NK-92 (cell line): Measurements from ENCODE around the gene CMKLR1.

Source experiments
- DNase-seq: peaks from one replicate; lab custom pipeline; 2025; ENCODE audit not compliant: unreplicated experiment; lab: John Stamatoyannopoulos, UW

Gene CMKLR1

DNA sequence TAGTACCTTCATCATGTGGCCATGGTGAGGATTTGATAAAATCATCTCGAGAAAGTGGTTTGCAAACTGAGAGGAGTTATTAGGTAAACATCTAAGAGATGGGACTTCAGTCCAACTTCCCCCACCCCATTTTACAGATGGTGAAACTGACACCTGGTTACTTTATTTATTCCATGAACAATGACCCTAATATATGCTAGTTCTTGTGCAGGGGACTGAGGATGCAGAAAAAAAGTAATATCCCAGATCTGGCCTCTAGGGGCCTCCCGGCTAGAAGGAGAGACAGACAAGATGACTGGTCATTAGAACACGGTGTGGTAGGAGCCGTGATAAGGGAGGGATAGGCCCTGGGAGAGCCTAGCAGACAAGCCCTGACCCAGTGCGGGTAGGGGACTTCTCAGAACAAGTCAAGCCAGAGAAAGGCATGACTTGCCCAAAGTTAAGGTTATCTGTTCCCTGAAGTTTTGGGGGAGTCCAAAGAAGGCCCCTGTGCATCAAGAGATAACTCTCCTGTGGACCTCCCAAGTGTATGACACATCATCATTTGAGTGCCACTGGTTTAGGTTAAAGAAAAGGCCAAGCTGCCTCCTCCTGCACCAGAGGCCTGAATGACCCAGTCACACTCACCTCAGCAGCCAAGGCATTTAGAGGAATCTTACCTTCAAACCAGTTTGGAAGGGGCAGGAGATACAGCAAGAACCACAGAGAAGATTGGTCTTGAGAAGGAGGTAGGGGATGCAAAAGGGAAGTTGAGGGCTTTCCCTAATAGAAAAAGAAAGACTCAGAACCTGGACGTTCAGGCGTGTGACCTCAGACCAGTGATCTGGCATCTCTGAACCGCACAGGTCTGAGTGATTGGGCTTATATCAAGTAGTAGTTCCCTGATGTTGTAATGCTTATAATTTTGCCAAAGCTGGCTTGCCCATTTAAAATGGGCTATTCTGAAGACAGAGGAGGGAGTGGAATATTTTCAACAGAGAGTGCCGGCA lies 1.6 kb downstream of the CMKLR1 start:
- no peak for DNase-seq

DNA sequence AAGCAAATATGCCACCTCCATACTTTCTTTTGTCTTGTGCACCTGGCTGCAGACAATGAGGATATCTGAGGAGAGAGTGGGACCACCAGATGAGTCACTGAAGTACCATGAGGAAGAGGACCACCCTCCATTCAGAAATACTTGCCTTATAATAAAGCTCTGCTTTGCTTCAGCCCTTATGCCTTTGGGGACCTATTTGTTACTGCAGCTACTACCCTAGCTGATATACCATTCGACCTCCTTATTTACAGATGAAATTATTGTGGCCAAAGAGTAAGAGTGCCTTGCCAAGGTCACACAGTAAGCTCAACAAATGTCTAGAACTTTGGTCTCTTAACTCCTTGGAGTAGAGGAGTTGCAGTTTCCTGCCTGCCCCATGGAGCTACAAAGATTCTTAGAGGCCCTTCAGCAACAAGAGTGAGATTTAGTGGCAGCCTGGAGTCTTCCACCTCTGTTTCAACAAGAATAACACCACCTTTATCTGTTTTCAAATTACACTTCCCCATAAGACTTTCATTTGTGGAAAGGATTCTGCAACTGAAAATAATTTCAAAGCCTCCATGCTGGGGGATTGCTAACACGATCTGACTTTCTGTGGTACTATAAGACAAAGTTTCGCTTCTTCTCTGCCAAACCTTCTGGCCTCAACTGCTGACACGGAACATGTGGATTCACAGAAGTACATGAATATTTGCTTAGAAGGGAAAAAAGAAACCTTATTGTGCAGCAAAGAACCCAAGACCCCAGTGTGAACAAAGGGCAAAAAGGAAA lies 3.6 kb downstream of the CMKLR1 start:
- DNase-seq = no peak

DNA sequence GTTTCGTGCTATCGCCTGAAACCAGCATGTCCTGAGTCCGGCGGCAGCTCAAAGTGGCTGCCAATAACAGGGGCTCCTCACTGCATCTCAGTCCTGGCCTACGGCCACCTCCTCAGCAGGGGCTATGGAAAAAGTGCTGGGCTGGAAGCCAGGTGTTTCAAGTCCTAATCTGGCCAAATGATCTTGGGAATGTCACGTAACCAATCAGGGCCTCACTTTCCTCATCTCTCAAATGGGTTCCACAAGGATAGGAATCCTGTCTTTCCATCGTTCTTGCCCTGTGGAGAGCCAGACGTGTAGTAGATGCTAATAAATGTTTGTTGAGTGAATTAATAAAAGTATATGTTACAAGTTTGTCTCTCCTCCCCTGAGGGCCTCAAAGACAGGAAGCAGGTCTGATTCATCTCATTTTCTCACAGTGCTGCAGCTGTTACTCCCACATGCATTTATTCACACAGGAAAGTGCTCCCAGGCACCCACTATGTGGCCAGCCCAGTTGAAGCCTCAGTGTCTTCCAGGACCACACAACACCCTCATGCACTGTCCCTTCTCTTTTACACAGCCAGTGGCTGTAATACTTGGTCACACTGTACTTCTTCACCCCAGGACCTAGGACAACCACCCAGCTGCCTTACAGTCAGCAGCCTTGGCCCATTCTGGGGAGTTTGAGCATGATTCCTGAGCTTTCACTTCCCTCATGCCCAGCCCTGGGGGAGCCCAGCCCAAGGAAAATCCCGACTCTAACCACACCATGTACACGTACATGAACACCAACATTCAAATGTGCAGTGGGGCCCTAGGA lies 5.0 kb downstream of the CMKLR1 start:
- DNase-seq = no peak

DNA sequence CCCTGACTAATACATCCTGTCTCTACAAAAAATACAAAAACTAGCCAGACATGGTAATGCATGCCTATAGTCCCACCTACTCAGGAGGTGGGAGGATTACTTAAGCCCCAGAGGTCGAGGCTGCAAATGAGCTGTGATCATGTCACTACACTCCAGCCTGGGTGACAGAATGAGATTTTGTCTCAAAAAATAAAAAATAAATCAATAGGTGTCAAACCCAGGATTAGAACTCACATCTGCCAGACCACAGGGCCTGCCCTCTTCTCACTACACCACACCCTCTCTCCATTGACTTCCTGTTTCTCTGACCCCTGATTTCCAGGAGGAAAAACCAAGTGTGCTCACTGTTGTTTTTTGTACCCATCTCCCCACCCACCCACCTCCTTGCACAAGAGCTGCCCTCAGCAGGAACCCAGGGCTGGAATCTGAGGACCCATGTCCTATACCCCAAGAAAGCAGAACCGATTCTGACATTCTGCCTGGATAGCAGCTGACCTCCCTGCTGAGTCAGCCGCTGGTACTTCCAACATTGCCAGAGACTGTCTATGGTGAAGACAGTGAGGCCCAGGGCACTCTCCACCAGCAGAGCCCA lies 6.2 kb downstream of the CMKLR1 start:
- no peak for DNase-seq

DNA sequence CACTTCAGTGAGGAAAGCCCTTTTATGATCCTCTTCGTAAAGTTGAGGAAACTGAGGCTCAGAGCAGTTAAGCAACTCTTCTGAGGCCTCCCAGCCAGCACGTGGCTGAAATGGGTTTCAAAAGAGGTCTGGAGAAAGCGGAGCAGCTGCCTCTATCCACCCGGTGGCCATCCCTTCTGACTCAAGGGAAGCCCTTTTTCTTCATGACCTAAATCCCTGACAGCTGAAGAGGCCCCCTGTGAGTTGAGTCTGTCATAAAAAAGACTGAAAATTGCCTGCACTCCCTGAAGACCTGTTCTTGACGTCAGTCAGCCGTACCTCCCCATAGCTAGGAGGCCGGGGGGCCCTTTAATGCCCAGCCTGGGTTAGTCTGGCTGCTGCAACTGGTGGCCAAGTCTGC lies 10.7 kb downstream of the CMKLR1 start:
- DNase-seq = no peak

DNA sequence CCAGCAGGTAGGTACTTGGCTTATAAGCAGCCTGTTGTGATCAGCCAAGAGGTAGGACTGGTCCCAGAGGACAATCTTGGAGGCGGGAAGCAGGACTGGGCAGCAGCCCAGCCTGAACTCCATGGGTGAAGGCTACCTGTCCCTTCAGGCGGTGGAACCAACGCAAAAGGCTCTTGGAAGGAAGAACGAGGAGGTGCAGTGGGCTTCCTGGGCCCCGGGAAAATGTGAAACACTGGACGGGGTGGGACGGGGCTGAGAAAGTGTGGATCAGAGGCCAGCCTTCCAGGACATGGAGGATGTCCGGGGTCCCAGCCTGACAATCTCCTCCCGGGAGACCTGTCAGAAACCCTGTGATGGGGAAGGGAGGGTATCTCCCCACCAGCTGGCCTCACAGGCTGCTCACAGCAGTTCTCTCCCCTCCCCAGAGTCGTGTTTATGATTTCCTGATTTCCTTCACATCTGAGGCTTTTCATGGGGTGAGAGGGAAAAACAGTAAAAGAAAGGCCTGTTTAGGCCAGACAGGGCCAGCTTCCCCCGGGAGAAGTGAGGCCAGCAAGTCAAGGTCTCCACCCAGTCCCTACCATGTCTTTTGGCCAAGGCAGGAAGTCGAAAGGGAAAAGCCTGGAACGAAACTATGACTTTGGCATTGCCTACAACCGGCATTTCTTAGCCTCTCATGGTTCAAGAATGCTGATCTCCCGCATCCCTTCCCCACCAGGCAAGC lies 11.3 kb downstream of the CMKLR1 start:
- DNase-seq = no peak

DNA sequence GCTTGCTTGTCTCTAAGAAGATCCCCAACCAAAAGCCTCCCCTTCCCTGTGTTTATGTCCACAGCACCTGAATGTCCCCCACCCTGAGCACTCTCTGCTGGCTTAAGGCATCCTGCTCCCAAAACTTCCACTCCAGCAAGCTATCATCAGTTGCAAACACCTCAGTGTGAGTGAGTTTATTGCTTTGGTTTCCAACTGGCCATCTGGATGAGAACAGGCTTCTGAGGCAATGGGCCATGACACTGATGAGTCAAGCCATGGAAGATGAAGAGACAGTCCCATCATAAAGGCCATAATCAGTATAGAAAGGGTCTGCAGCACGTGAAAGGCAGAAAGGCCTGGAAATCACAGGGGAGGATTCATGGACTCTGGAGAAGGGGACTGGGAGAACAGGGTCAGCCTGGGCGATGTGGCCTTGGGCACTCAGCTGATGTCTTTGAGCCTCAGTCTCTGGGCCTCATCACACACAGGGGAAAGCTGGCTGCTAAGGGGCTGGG lies 12.8 kb downstream of the CMKLR1 start:
- DNase-seq = no peak

DNA sequence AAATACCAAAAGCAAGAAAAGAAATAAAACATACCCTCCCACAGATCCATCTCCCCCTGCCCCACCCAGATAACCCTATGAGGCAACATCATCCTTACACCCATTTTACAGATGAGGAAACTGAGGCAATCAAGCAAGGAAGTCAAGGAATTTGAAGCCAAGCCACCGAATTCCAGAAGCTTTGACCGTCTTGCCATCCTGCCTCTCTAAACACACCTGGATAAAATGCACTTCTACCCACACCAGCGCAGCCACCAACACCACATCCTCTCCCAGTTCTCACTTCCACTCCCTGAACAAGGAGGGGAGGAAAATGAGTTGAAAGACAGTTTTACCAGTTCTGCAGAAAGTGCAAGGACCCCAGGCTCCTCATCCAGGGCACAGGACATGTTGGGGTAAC lies 13.6 kb downstream of the CMKLR1 start:
- DNase-seq = no peak

DNA sequence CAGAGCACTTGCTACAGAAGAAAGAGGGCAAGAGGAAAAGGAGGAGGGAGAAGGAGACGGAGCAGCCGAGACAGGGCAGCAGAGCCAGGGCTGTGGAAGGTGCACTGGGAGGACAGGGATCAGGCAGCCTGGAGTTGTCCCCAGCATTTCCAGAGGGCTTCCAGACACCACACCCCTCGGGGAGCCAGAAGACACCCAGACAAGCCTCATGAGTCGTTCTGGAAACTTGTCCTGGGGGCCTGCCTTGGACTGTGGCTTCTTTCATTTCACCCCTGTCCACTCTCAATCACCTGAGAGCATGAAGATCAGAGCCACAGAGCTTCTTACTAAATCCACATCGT lies 14.1 kb downstream of the CMKLR1 start:
- no peak for DNase-seq

DNA sequence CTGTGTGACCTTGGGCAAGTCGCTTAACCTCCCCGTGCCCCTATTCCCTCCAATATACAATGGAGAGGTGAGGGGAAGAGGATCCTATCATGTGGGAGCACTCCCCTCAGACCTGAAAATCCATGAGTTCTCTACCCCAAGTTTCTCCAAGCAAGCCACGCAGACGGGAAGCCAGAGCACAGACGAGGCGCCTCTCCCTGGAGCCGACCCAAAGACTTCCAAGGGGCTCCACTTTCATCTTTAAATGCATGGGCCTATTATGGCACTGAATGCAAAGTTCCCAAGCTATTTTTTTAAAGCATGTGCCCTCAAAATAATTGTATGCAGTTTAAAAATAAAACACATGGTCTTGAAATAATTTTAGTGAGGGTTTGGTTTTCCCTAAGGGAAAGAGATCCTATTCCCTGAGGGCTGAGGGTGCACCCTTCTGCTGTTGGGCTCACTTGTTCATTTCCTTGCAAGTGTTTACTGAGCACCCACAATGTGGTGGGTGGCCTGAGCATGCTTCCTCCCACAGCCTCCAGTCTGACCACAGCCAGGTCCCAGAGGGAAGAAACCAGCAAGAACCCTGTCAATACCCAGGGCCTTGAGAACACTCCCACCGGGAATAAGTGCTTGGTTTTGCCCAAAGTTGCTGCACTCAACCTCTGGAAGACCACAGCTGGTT lies 14.6 kb downstream of the CMKLR1 start:
- DNase-seq = no peak

DNA sequence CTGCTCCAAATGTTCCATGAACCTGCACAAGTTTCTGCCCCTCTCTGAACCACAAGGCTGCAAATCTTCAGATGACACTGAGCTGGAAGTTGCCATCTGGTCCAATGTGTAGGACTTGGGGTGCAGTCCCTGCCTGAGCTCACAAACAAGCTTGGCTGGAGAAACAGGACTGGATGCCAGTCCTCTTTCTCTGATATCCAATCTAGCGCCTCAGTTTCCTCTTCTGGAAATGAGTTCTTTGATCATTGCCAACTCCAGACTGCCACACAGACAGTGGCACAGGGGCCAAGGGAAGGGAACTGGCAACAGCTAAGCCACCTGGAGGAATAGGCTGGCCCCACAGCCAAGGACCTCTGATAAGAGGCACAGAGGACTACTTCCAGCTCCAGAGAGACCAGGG lies 15.5 kb downstream of the CMKLR1 start:
- no peak for DNase-seq

DNA sequence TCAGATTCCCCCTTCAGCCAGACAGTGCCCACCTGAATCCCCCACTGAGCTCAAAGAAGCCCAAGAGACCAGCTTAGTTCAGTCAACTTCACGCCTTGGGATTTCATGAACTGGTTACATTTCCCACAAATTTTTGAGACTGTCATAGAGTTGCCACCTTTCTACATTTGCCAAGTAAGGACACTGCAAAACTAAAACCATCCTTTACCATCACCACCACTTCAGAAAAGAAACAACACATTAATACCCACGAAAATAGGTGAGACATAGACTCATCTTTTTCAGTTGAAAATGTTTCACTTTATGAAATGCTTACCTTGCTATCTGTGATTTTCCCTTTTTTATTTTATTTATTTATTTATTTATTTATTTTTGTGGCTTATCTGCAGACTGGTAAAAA lies 16.1 kb downstream of the CMKLR1 start:
- DNase-seq = no peak

DNA sequence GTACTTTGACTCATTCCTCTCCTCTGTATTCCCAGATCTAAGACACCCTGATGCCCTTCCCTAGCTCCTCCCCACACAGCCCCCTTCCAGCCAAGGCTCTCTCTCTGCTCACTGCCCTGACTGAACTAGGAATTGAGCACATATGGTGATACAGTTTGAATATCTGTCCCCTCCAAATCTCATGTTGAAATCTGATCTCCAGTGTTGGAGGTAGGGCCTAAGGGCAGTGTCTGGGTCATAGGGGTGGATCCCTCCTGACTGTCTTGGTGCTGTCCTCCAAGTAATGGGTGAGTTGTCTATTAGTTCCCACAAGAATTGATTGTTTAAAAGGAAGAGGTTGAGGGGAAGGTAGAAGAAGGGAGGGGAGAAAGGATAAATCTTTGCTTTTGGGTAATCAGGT lies 17.4 kb downstream of the CMKLR1 start:
- no peak for DNase-seq

DNA sequence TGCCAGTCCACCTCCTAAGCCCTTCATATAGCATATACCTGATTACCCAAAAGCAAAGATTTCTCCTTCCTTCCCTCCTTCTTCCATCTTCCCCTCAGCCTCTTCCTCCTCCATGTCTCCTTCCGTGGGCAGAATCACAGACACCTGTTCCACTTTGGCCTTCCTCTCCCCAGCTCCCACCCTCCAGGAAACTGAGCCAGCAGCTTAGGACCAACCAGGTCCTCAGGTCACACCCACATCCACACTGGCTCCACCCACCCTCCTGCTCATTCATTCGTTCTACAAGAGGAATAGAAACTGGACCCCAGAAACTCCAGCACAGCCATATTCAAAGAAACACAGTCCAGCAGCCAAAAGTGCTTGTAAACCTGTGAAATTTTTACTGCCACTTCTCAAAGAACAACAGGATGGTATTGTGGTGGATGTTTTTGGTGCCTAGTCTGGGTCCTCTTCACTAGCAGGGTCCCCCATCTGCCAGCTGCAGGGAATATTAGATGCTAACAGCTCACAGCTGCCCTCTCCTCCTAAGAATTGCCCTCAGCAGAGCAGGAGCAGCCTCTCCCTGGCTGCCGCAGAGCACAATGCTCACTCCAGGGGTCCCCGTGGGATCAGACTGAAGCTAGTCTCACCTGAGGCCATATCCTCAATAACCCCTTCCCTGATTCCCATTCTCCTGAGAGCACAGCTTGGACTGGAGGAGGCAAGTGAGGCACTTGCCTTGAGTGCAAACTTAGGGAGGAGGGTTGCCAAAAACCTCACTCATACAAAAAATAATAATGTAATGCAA lies 18.4 kb downstream of the CMKLR1 start:
- no peak for DNase-seq

DNA sequence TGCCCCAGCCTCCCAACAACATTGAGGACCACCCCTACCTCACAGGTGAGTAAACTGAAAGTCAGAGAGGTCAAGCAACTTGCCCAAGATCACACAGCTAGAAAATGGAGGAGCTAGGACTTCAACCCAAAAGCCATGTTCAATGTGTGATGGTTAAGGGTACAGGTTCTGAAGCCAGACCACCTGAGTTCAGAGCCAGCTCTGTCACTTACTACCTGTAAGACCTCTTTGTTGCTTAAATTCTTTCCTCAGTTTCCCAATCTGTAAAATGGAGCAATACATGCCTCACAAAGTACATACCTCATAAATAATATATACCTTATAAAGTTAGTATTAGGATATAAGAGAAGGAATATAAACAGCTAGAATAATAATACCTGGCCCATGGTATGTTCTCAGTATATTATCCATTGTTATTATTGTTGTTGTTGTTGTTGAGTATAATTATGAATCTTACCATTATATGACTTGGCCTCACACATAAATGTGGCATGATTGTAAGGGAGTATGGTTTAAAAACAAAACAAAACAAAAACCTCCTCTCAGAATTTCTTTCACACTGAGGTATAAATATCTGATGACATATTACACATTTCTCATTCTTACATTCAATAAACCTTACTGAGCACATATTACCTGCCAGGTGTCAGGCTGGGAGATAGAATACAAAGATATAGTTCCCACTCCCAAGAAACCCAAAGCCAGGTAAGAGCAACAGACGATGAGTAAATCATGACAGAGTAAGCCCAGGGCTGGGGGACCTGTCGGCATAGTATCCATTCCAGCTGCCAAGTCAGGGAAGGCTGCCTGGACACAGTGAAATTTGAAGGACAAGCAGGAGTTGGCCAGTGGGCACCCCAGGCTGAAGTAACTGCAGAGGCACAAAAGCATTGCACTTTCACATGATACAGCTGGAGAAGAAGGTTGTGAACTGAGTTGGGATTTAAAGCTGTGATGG lies 19.6 kb downstream of the CMKLR1 start:
- no peak for DNase-seq

DNA sequence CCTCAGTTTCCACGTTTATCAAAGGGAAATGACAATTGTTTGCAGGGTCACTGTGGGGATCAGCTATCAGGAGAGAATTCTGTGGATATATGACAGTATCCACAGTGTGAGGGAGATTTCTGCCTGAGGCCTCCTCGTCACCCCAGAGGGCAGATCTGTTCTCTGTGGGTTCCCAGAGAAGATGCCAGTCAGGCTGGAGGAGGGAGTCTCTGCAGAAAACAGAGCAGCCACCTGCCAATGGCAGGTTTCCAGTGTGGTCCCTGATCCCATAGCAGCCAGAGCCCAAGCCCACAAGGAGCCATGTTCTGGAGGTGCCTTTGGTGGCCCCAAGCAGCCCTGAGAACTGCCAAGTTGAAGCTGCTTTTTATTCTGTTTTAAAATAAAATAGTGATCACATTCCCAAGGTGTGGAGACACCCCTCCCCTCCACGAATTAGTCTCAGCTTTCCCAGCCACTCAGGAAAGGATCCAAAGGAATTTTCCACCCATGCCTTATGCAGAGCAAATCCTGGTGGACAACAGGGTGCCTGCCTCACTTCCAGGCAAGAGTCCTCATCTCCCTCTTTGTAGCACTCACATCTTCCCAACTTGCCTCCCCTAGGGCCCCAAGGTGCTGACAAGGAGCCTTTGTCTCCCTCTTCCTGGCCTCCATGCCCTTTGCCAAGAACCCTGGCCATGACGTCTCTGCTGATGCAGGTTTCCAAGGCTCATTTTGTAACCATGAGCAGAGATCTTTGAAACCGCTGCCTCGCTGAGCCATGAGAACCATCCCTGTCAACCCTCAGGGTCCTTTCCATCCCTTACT lies 20.4 kb downstream of the CMKLR1 start:
- DNase-seq = no peak
